OCI-LY1 (cell line): ENCODE measurements around the gene RNASE12.

Source experiments
- EZH2 ChIP-seq: fragments of 200-600 bp; sonication (generic), shearing (Covaris generic); IDR thresholded peaks from 2 replicates; pipeline ENCODE4 v1.8.0; 2017; ENCODE audit warnings: borderline replicate concordance, mixed run types, mild to moderate bottlenecking, antibody characterized with exemption, low read length, moderate library complexity, mixed read lengths
- TF ChIP-seq, protein P1 (sequence below): fragments of 200-600 bp; sonication (generic), shearing (Covaris generic); IDR thresholded peaks from 2 replicates; pipeline ENCODE4 v1.5.1; 2017; ENCODE audit warnings: mild to moderate bottlenecking, antibody characterized with exemption, low read length, moderate library complexity, mixed read lengths

DNA sequence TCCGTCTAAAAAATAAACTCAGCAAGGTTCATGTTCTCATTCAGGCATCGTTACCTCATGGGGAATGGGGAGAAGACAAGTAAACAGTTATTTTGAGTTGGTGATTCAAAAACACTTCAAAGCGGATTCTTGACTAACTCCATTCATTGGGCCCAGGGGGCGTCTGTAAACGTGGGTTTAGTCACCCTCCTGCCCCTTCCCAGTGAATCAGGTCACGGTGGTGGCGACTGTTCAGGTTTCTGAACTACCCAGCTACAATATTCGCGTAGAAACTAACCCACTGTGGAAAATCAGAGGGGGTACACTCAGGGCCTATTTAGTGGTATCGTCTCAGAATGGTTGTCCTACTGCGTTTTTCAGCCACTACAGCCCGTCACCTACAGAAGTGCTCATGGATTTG, 35.1 kb upstream of the RNASE12 start:
- TF ChIP-seq, protein P1, sequence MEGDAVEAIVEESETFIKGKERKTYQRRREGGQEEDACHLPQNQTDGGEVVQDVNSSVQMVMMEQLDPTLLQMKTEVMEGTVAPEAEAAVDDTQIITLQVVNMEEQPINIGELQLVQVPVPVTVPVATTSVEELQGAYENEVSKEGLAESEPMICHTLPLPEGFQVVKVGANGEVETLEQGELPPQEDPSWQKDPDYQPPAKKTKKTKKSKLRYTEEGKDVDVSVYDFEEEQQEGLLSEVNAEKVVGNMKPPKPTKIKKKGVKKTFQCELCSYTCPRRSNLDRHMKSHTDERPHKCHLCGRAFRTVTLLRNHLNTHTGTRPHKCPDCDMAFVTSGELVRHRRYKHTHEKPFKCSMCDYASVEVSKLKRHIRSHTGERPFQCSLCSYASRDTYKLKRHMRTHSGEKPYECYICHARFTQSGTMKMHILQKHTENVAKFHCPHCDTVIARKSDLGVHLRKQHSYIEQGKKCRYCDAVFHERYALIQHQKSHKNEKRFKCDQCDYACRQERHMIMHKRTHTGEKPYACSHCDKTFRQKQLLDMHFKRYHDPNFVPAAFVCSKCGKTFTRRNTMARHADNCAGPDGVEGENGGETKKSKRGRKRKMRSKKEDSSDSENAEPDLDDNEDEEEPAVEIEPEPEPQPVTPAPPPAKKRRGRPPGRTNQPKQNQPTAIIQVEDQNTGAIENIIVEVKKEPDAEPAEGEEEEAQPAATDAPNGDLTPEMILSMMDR: no peak
- no peak for TF ChIP-seq EZH2
